RPMI8226 (cell line): ENCODE measurements around the gene CEP55.
A peak's percentile ranks its signal among the peaks of the same experiment; 100 is the strongest.

Source experiments
- DNase-seq: peaks from one replicate; pipeline ENCODE4 v3.0.0-alpha.2; 2015

CEP55 gene

DNA sequence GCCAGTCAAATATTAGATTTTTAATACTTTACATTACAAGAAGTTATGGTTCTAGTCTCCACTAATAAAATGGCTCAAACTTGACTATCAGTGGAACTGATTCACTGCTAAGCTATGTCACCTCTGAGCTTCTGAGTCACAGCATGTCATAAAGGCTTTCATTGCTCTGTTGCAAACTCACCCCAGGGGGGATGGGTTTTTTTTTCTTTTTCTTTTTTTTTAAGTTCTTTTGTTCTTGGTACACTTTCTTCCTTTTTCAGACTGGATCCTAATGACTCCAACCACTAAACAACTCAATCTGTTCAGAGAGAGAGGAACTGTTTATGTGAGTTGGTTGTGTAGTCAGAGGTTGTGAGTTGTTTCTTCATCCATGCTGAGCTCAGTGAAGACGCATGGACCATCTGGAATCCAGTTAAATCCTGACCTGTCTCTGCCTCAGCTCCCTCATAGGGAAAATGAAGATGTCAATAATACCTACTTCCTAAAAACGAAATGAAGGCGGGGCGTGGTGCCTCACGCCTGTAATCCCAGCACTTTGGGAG, 25.2 kb upstream of the CEP55 start:
- DNase-seq: no peak

- DNase-seq: no peak
These were observed 23.3 kb upstream of the CEP55 start for GRCh38 chr10:93473161-93473560.

GRCh38 chr10:93473804-93474472, 22.5 kb upstream of the CEP55 start:
- DNase-seq: no peak

- DNase-seq: no peak
These were observed 21.2 kb upstream of the CEP55 start for GRCh38 chr10:93475227-93475626.

DNA sequence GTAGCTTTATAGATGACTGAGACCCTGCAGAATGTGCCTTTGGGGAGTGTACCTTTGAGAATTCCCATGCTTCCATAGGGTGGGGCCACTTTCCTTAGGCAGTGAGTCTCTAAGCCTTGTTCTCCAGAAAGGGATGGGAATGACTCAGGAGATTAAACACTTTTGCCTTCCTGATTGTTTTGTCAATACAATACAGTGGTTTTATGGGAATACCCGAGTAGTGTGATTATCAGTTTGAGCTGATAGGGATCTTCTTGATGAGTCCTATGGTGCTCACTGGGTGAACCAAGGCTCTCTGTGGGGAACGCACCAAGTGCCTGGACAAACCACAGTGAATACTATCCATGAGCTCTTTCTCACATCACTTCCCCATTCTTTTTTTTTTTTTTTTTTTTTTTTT, 20.5 kb upstream of the CEP55 start:
- no peak for DNase-seq

- no peak for DNase-seq
These were observed 19.7 kb upstream of the CEP55 start for GRCh38 chr10:93476756-93477155.

DNA sequence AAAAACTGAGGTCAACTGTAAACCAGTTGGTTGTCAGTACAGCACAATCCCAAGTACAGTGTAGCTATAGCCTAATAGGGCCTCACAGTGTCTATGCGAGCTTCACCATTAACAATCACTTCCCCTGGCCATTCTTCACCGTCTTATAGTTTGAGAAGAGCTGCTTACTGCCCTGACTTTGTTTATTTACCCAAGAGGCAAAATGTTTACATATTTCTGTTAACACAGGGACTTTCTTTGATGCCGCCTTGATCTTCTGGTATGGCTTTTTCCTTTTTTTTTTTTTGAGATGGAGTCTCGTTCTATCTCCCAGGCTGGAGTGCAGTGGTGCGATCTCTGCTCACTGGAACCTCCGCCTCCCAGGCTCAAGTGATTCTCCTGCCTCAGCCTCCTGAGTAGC, 17.5 kb upstream of the CEP55 start:
- DNase-seq: no peak

DNA sequence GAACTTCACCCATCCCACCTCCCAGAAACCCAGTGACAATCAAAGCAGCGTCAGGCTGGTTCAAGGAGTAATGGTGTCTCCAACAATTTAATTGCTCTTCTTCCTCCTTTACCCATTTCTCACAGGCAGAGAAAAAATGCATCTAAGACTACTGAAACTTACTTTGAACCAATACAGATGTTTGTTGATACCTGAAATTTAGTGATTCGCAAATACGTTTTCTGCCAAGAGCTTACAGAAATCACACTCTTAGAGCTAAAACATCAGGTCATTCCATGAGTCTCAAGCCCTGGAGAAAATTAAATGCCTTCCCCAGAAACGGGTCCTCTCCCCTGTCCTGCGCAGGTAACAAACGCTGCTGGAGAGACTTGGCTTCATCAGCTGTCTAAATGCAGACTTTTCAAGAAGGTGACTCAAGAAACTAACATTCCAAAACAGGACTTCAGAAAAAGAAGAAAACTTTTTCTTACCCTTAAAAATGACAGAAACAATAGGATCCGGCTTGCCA, 14.7 kb upstream of the CEP55 start:
- no peak for DNase-seq

DNA sequence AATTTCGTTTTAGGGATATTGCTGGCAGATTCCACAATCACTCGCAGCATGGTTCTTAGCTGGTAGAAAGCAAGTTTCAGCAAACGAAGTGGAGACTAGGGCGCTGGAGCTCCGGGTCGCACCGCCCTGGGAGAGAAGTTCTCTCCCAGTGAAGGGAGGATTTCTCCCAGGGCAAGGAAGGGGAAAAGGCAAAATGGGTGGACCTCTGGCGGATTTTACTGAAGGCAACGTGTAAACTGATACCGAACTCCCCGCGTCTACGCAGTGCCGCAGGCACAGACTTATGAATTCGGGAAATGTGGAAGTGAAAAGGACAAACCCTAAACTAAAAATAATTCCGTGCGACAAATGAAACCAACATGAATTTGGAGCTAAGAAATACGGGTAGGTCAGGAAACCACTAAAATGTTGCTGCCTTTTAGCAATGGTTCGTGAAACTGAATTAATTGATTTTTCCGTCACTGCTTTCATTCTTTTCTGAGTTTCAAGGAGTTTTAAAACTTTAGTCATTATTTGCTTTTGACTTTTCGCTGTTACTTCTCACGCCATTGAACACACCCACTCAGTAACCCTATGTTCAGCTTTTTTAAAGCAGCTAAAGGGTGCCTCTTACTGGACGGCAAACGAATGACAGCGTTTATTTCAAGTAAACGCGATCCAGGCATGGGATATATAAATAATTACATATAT, 14.1 kb upstream of the CEP55 start, which contains the start of gene MYOF:
TSS of gene MYOF (minus strand) at position 190 of the 690 bp plus-strand sequence. CDS start at position 50, 140 bp downstream.
- peak; percentile 56 for DNase-seq

DNA sequence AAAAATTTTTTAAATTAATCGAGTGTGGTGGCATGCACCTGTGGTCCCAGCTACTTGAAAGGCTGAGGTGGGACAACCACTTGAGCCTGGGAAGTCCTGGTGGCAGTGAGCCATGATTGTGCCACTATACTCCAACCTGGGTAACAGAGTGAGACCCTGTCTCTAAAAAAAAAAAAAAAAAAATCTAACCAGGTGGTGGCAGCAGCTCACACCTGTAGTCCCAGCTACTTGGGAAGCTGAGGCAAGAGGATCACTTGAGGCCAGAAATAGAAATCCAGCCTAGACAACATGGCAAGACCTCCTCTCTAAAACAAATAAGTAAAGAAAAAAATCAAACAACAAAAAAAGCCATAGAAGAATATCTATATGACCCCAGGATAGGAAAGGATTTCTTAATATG, 10.7 kb upstream of the CEP55 start:
- DNase-seq: no peak

DNA sequence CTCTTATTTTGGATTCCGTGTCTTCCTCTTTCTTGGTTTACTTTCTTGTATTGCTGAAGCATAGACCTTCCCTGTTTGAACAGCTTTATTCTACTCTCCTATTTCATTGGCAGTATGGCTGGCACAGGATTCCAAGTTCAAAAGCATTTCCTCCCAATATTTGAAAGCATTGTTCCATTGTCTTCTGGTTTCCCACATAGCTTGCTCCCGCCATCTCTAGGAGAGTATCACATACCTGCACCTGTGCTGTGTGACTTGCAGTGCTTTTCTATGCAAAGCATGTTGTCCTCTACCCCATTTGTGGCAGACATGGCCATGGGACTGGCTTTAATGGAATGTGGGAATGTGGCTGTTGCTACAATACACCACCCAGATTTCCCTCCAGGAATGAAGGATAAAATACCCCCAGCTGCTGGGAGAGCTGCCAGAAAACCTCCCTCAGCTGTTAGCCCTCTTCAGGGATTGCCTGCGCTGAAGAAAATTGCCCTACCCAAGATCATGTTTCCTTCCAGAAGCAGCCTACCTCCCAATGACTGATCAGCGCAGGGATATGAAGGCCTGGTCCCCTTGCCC, 7.4 kb upstream of the CEP55 start:
- DNase-seq: no peak

GRCh38 chr10:93491602-93492121, 4.8 kb upstream of the CEP55 start:
- DNase-seq: no peak

DNA sequence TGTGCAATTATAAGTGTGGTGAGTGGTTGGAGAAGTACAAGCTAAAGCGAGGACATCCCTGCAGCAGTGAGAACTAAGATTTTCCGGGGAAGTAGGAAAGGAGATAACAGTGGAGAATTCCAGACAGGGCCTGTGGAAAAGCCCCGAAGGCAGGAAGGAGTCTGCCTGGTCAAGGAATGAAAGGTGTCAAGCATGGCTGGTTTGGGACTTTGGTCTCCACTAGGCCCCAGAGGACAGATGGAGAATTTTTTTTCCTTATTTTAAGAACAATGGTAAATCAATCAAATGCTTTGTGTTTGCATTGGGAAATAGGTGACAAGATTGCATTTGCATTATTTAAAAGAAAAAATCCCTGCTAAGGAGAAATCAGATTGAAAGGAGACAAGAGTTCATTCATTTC, 3.2 kb upstream of the CEP55 start:
- no peak for DNase-seq

GRCh38 chr10:93494494-93494893, 1.9 kb upstream of the CEP55 start:
- no peak for DNase-seq

DNA sequence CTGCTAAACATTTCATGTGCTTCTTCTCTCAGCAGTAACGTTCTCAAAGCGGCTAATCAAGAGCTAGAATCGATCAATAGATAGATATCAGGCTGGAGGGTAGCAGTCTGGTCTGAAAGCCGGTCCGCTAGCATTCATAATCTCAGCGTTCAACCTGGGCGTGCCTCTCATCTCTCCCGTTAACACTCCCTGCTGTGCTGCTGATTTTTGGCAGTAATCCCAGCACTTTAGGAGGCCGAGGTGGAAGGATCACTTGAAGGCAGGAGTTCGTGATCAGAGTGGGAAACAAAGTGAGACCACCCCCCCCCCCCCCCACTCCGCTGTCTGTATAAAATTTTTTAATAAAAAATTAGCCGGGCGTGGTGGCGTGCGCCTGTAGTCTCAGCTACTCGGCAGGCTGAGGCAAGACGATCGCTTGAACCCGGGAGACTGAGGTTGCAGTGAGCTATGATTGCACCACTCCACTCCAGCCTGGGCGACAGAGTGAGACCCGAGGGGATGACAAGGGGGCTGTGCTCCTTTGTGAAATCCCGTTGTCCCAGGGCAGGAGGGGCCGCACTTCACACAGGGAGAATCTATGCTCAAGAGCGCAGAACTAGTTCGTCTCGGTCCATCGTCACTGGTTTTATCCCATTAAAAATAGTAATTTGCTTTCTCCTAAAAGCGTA, 624 bp upstream of the CEP55 start:
- peak; percentile 40 for DNase-seq

DNA sequence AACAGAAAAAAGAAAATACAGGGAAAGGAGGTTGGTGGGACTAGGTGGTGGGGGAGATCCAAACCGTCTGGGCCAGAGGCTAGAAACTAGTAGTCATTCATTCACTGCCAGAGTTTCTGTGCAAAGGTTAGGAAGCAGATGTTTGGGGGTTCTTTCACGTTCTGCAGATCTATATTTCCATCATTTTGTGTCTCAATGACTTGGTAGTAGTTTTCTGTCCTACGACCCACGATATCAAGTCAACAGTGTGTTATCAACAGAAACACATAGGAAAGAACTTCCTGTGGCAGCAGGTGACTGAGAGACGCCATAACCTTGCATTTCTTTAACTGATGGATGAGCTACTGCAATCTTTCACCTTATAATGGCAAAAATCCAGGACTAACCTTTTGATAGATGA, 1.8 kb downstream of the CEP55 start:
- no peak for DNase-seq

- DNase-seq: no peak
These were observed 5.2 kb downstream of the CEP55 start for GRCh38 chr10:93501650-93502049.

GRCh38 chr10:93503075-93503474, 6.7 kb downstream of the CEP55 start:
- DNase-seq: no peak

DNA sequence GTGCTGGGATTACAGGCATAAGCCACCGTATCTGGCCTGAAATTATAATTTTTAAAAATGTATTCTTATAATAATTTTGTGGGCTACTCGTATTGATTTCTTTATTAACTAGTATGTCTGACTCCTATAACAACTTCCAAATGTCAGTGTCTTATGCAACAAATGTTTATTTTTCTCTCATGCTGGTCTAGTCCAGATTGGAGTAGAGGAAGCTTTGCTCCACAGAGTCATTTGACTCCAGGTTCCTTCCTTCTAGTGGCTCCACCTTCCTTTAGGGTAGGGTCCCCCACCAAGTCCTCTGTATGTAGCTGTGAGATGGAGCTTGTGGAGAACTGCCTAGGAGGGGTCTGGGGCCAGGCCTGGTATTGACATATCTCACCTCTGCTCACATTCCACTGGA, 8.7 kb downstream of the CEP55 start:
- no peak for DNase-seq

DNA sequence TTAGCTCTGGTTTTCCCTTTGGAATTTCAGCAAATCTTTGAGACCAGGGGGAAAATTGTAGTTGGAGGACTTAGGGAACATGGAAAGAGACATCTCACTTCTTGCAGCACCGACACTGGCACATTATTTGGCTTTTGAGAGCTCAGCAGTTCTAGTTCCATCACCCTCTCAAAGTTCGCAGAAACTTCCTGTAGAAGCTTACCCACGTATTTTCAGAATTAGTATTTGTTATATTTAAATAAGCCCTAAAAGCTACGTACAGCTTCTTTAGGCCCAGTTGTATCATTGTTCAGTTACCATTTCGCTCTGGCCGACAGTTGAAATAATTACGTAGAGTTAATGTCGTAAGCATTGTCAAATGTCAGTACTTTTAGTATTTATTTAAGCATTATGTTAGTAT, 13.4 kb downstream of the CEP55 start:
- no peak for DNase-seq

DNA sequence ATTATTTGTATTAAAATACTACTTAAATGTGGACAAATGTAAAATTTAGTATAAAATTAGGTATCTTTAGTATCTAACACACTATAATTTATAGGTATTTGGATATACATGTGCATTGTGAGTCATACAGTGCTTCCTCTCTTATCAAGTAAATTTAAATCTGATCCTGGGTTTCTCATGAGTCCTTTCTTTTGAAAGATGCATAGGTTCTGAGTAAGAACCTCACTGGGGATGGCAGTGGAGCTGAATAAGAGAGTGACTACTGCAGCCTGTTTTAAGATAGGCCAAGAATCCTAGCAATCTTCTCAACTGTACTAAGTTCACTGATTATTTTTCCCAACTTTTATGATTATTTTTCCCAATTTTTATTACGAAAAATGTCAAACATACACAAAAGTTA, 16.2 kb downstream of the CEP55 start:
- DNase-seq: no peak

DNA sequence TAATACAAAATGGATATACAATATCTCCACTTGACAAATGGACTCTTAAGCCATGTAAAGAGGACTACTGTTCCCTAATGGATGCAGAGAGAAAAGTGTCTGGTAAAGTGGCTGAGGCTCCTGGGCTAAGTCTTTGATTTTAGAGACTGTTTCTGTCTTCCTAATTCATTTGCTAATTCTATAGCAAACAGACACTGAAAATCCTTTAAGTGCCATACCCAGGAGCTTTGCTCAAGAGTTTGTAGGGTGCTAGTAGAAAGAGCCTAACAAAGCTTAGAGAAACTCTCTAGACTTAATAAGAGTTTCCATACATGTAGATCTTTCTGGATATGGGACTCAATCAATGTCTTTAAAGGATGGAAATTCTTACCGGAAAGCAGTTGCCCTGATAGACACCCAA, 16.7 kb downstream of the CEP55 start:
- no peak for DNase-seq

- no peak for DNase-seq
These were observed 18.1 kb downstream of the CEP55 start for GRCh38 chr10:93514521-93514920.
